SU-DHL-6 (cell line): ENCODE results near the gene GRM6.

Source experiments
- CTCF ChIP-seq: fragments of 200-600 bp; sonication (generic); IDR thresholded peaks from one replicate; pipeline ENCODE4 v1.5.1; 2017; ENCODE audit warnings: antibody characterized with exemption, mild to moderate bottlenecking, low read length, moderate library complexity; ENCODE audit not compliant: insufficient read depth, poor library complexity, severe bottlenecking
- EZH2phosphoT487 ChIP-seq: fragments of 200-600 bp; sonication (generic), shearing (Covaris generic); conservative IDR thresholded peaks from 2 replicates; pipeline ENCODE4 v1.6.1; 2018; ENCODE audit warnings: mild to moderate bottlenecking, antibody characterized with exemption, low read length, moderate library complexity, mixed read lengths

GRCh38 chr5:179033004-179033580, 38.0 kb upstream of the GRM6 start:
- TF ChIP-seq CTCF, result no peak
- no peak for TF ChIP-seq EZH2phosphoT487
